CD4-positive, alpha-beta T cell (primary cell): ENCODE results near the gene CHID1. TPM values are rescaled to one million over a fixed set of nuclear protein-coding genes. Genes with fewer than 3 reads are reported as not detected.

Source experiments
- ATAC-seq: fragments of 200-7000 bp; cut with Tn5 transposase; one replicate; pipeline ENCODE4 v1.10.0; 2022; ENCODE audit warnings: mild to moderate bottlenecking; ENCODE audit not compliant: poor library complexity
- CTCF ChIA-PET: fragments of 350-600 bp; sonication (Branson Sonifier 250); formaldehyde crosslinking; loops from one replicate; lab custom pipeline; 2021; ENCODE audit warnings: antibody characterized with exemption, inconsistent platforms; lab: Charles Lee
- POLR2A ChIA-PET: fragments of 350-600 bp; sonication (Branson Sonifier 250); formaldehyde crosslinking; loops from one replicate; lab custom pipeline; 2021; ENCODE audit warnings: antibody characterized with exemption, inconsistent platforms; lab: Charles Lee
- DNase-seq, 14 experiments: peaks; one replicate each; pipeline ENCODE4 v3.0.0-alpha.2; 2013 to 2020; ENCODE audit warnings: mixed read lengths in 2 of 14
- H3K27ac ChIP-seq, 2 donors: one replicate each; pipeline versions ENCODE4 v1.5.1 to v1.7.0; 2013; ENCODE audit warnings: low read length in 2 of 2, low read depth in 1 of 2, mild to moderate bottlenecking in 1 of 2
- H3K27me3 ChIP-seq, 2 experiments: 1 replicate in 1 of 2; 2 replicates in 1 of 2; pipeline versions ENCODE4 v1.6.1 to v1.7.0; 2013; ENCODE audit warnings: low read length in 2 of 2, control low read depth in 1 of 2, mild to moderate bottlenecking in 1 of 2, moderate library complexity in 1 of 2; ENCODE audit not compliant: insufficient read depth in 2 of 2, control insufficient read depth in 1 of 2
- H3K36me3 ChIP-seq: one replicate; pipeline ENCODE4 v1.6.1; 2013; ENCODE audit warnings: low read length, control low read depth; ENCODE audit not compliant: insufficient read depth
- H3K4me1 ChIP-seq: one replicate; pipeline ENCODE4 v1.6.1; 2013; ENCODE audit warnings: low read length, control low read depth; ENCODE audit not compliant: insufficient read depth
- H3K4me3 ChIP-seq: one replicate; pipeline ENCODE4 v1.5.1; 2013; ENCODE audit warnings: mild to moderate bottlenecking, low read length, moderate library complexity
- H3K9me3 ChIP-seq, 2 experiments: 1 replicate in 1 of 2; 2 replicates in 1 of 2; pipeline versions ENCODE4 v1.6.1 to v1.7.0; 2013; ENCODE audit warnings: low read length in 2 of 2, mild to moderate bottlenecking in 2 of 2, control low read depth in 1 of 2, moderate library complexity in 1 of 2; ENCODE audit not compliant: control insufficient read depth in 1 of 2, insufficient read depth in 1 of 2
- H3K27ac Mint-ChIP-seq: one replicate; pipeline ENCODE4 v1.8.0; 2020; ENCODE audit warnings: mixed read lengths
- H3K27me3 Mint-ChIP-seq: one replicate; pipeline ENCODE4 v1.8.0; 2021; ENCODE audit warnings: mixed read lengths
- H3K36me3 Mint-ChIP-seq: one replicate; pipeline ENCODE4 v1.8.0; 2021; ENCODE audit warnings: low read depth, mixed read lengths
- H3K4me1 Mint-ChIP-seq: one replicate; pipeline ENCODE4 v1.8.0; 2021; ENCODE audit warnings: low read depth, mixed read lengths
- H3K4me3 Mint-ChIP-seq: one replicate; pipeline ENCODE4 v1.8.0; 2020; ENCODE audit warnings: mild to moderate bottlenecking, mixed read lengths
- H3K9me3 Mint-ChIP-seq: one replicate; pipeline ENCODE4 v1.8.0; 2020; ENCODE audit warnings: mixed read lengths
- intact Hi-C, 2 experiments: fragments of 100-400 bp; cut with DNase I in 1 of 2; cut with micrococcal nuclease in 1 of 2; formaldehyde crosslinking; loops; one replicate each; pipeline versions ENCODE4 v1.15.1 to v1.9.0; 2023 to 2025; cut with DNase I, micrococcal nuclease
- total RNA-seq, 174 experiments: library from RNA in 2 of 174; stranded (reverse) in 2 of 174; gene quantifications; one replicate each; pipeline ENCODE4 v1.2.3 and lab custom pipeline; 2021 to 2026
- TF ChIP-seq, protein P1 (sequence below): fragments of 200-600 bp; IDR thresholded peaks from one replicate; pipeline ENCODE4 v1.8.0; 2022; ENCODE audit warnings: antibody characterized with exemption, mild to moderate bottlenecking

CHID1 gene
- total RNA-seq, 2 experiments from 2014 or later: 17.1 to 22.8 TPM

DNA sequence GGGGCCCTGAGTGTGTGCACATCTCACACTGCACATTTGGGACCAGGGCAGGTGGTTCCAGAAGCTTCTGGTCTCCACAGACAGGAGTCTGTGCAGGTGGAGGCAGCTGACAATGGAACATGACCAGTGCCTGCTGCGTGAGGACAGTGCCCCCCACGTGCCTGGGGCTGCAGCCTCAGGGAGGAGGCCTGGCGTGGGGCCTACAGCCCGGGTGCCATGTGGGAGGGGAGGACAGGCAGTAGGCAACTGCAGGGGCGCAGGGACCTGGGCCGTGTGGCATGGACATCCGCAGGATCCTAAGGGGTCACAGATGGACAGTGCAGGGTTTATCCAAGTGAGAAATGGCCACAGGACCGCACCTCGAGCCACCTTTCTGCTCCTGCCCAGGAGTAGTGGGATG is 39.1 kb downstream of the CHID1 start:
- H3K36me3 ChIP-seq: peaks cover 6% of the 10 kb centered on the region
- DNase-seq (no peak), ATAC-seq (no peak)
- no peaks in the 10 kb centered on the region for H3K9me3 ChIP-seq
- Mint-ChIP-seq H3K4me1 (no peaks in the 10 kb centered on the region), H3K27me3 (no peaks in the 10 kb centered on the region), H3K9me3 (no peaks in the 10 kb centered on the region), H3K36me3 (peaks cover 15% of the 10 kb centered on the region), H3K27ac (no peak overlapping the region), H3K4me3 (no peak overlapping the region)
- ChIA-PET CTCF (no interaction called here), POLR2A (no interaction called here)
- TF ChIP-seq, protein P1, sequence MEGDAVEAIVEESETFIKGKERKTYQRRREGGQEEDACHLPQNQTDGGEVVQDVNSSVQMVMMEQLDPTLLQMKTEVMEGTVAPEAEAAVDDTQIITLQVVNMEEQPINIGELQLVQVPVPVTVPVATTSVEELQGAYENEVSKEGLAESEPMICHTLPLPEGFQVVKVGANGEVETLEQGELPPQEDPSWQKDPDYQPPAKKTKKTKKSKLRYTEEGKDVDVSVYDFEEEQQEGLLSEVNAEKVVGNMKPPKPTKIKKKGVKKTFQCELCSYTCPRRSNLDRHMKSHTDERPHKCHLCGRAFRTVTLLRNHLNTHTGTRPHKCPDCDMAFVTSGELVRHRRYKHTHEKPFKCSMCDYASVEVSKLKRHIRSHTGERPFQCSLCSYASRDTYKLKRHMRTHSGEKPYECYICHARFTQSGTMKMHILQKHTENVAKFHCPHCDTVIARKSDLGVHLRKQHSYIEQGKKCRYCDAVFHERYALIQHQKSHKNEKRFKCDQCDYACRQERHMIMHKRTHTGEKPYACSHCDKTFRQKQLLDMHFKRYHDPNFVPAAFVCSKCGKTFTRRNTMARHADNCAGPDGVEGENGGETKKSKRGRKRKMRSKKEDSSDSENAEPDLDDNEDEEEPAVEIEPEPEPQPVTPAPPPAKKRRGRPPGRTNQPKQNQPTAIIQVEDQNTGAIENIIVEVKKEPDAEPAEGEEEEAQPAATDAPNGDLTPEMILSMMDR: no peak
- no peaks in the 10 kb centered on the region for H3K4me1 ChIP-seq
- no peaks in the 10 kb centered on the region for H3K27me3 ChIP-seq
- no peak overlapping the region for H3K4me3 ChIP-seq
- H3K27ac ChIP-seq: no peak overlapping the region
- intact Hi-C loops: no loop called here

GRCh38 chr11:870418-870817 is 40.2 kb downstream of the CHID1 start:
- intact Hi-C loops: no loop called here
- no peak overlapping the region for H3K27ac ChIP-seq
- no peaks in the 10 kb centered on the region for H3K9me3 ChIP-seq
- no peaks in the 10 kb centered on the region for H3K9me3 Mint-ChIP-seq
- H3K4me3 Mint-ChIP-seq: no peak overlapping the region
- TF ChIP-seq, protein P1: no peak
- H3K4me3 ChIP-seq: no peak overlapping the region
- POLR2A ChIA-PET: no interaction called here
- no peak for DNase-seq
- H3K4me1 ChIP-seq: no peaks in the 10 kb centered on the region
- no peak overlapping the region for H3K27ac Mint-ChIP-seq
- peaks cover 4% of the 10 kb centered on the region for H3K36me3 ChIP-seq
- H3K36me3 Mint-ChIP-seq: peaks cover 8% of the 10 kb centered on the region
- H3K27me3 Mint-ChIP-seq: no peaks in the 10 kb centered on the region
- no peaks in the 10 kb centered on the region for H3K4me1 Mint-ChIP-seq
- ATAC-seq: no peak
- CTCF ChIA-PET: no interaction called here
- no peaks in the 10 kb centered on the region for H3K27me3 ChIP-seq

GRCh38 chr11:870127-870413 is 40.5 kb downstream of the CHID1 start:
- Mint-ChIP-seq H3K4me1 (no peaks in the 10 kb centered on the region), H3K27me3 (no peaks in the 10 kb centered on the region), H3K9me3 (no peaks in the 10 kb centered on the region), H3K27ac (no peak overlapping the region), H3K4me3 (no peak overlapping the region), H3K36me3 (peaks cover 5% of the 10 kb centered on the region)
- Histone ChIP-seq H3K27ac (no peak overlapping the region), H3K9me3 (no peaks in the 10 kb centered on the region), H3K4me1 (no peaks in the 10 kb centered on the region), H3K4me3 (no peak overlapping the region), H3K27me3 (no peaks in the 10 kb centered on the region), H3K36me3 (peaks cover 4% of the 10 kb centered on the region)
- DNase-seq (no peak), ATAC-seq (no peak)
- ChIA-PET POLR2A (no interaction called here), CTCF (no interaction called here)
- intact Hi-C loops: no loop called here
- TF ChIP-seq, protein P1: no peak
